ENCODE data around the gene KRTAP13-2.

DNA sequence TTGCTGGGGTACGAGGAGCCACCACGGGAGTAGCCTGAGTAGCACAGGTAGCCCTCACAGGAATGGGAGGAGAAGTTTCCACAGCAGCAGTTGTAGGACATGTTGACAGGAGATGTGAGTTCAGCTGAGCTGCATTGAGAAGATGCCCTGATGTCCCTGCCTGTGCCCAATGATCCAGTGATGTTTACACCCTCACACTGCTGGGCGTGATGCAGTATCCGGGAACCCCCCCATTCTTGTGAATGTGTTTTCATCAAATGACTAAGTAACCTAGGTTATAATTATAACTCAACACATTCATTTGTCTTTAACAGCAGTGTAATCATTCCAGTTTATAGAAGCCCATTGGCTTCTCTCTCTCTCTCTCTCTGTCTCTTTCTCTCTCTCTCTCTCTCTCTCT, 23.6 kb downstream of the KRTAP13-2 start, which contains the start of gene KRTAP23-1:
- TF ChIP-seq, protein P1, sequence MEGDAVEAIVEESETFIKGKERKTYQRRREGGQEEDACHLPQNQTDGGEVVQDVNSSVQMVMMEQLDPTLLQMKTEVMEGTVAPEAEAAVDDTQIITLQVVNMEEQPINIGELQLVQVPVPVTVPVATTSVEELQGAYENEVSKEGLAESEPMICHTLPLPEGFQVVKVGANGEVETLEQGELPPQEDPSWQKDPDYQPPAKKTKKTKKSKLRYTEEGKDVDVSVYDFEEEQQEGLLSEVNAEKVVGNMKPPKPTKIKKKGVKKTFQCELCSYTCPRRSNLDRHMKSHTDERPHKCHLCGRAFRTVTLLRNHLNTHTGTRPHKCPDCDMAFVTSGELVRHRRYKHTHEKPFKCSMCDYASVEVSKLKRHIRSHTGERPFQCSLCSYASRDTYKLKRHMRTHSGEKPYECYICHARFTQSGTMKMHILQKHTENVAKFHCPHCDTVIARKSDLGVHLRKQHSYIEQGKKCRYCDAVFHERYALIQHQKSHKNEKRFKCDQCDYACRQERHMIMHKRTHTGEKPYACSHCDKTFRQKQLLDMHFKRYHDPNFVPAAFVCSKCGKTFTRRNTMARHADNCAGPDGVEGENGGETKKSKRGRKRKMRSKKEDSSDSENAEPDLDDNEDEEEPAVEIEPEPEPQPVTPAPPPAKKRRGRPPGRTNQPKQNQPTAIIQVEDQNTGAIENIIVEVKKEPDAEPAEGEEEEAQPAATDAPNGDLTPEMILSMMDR (IDR thresholded peaks at IDR 0.05): no peak
- TF ChIP-seq ZFX (IDR thresholded peaks at IDR 0.05; ENCODE audit: borderline replicate concordance): no peak
